ENCODE measurements around the gene MYL4.
"Not testable (repeated sequence)": the region's sequence is repeated elsewhere in the genome, so short reads cannot be mapped to it uniquely, and the experiment has no call there.

The MYL4 gene

GRCh38 chr17:47222047-47222446 is 12.9 kb downstream of the MYL4 start:
- no peak for DNase-seq

- DNase-seq, result no peak
Measured at GRCh38 chr17:47223007-47223406, 13.9 kb downstream of the MYL4 start.

- DNase-seq, result no peak
Measured at GRCh38 chr17:47223460-47223859, 14.3 kb downstream of the MYL4 start.

- not testable (repeated sequence) for DNase-seq
Measured at GRCh38 chr17:47224077-47224476, 14.9 kb downstream of the MYL4 start.

GRCh38 chr17:47224966-47225365 is 15.8 kb downstream of the MYL4 start:
- DNase-seq, result no peak

- DNase-seq, result no peak
Measured at GRCh38 chr17:47225436-47225858, 16.3 kb downstream of the MYL4 start.

- DNase-seq, result no peak
Measured at GRCh38 chr17:47225911-47226688, 17.0 kb downstream of the MYL4 start.

GRCh38 chr17:47227862-47228261 is 18.7 kb downstream of the MYL4 start:
- no peak for DNase-seq

GRCh38 chr17:47229535-47230443 is 20.6 kb downstream of the MYL4 start:
- DNase-seq, result peak; percentile 70

GRCh38 chr17:47230864-47231263 is 21.7 kb downstream of the MYL4 start:
- no peak for DNase-seq

- DNase-seq, result no peak
Measured at GRCh38 chr17:47231334-47231733, 22.2 kb downstream of the MYL4 start.

GRCh38 chr17:47231866-47232265 is 22.7 kb downstream of the MYL4 start:
- no peak for DNase-seq

GRCh38 chr17:47232465-47232864 is 23.3 kb downstream of the MYL4 start:
- no peak for DNase-seq

GRCh38 chr17:47235506-47235905 is 26.4 kb downstream of the MYL4 start:
- DNase-seq, result no peak

GRCh38 chr17:47235923-47236322 is 26.8 kb downstream of the MYL4 start:
- no peak for DNase-seq

- no peak for DNase-seq
Measured at GRCh38 chr17:47237841-47238240, 28.7 kb downstream of the MYL4 start.

- no peak for DNase-seq
Measured at GRCh38 chr17:47238321-47239010, 29.3 kb downstream of the MYL4 start.

- no peak for DNase-seq
Measured at GRCh38 chr17:47239619-47239966, 30.4 kb downstream of the MYL4 start.

- no peak for DNase-seq
Measured at GRCh38 chr17:47239967-47240651, 31.0 kb downstream of the MYL4 start.

- no peak for DNase-seq
Measured at GRCh38 chr17:47240806-47241205, 31.7 kb downstream of the MYL4 start.

GRCh38 chr17:47242648-47243047 is 33.5 kb downstream of the MYL4 start:
- no peak for DNase-seq

- DNase-seq, result no peak
Measured at GRCh38 chr17:47243737-47244598, 34.8 kb downstream of the MYL4 start.

All from activated naive CD4-positive, alpha-beta T cell treated with Interleukin-2 at 50 U/mL for 16 hours (primary cell).